ENCODE data around the gene SMYD3. TPM values are rescaled to one million over a fixed set of nuclear protein-coding genes. Genes with fewer than 3 reads are reported as not detected.

Gene SMYD3
- total RNA-seq, 1 donor from 2014 or later: 35.4 TPM

GRCh38 chr1:246526915-246527314, 19.8 kb upstream of the SMYD3 start:
- no peak overlapping the region for H3K27ac Mint-ChIP-seq (ENCODE audit: unreplicated experiment)
- peaks cover 11% of the 10 kb centered on the region for H3K36me3 Mint-ChIP-seq (ENCODE audit: unreplicated experiment)
- no peak for DNase-seq
- H3K27me3 Mint-ChIP-seq (ENCODE audit: unreplicated experiment): peaks cover 4% of the 10 kb centered on the region
- H3K4me1 Mint-ChIP-seq (ENCODE audit: low read depth, unreplicated experiment): no peaks in the 10 kb centered on the region
- no peak for TF ChIP-seq CTCF (IDR thresholded peaks at IDR 0.05; ENCODE audit: partially characterized antibody, unreplicated experiment)
- H3K4me3 Mint-ChIP-seq (ENCODE audit: unreplicated experiment): no peak overlapping the region
- H3K9me3 Mint-ChIP-seq (ENCODE audit: unreplicated experiment): peaks cover 12% of the 10 kb centered on the region

GRCh38 chr1:246526380-246526779, 19.3 kb upstream of the SMYD3 start:
- H3K36me3 Mint-ChIP-seq (ENCODE audit: unreplicated experiment): peaks cover 9% of the 10 kb centered on the region
- H3K4me1 Mint-ChIP-seq (ENCODE audit: low read depth, unreplicated experiment): no peaks in the 10 kb centered on the region
- DNase-seq: no peak
- peaks cover 14% of the 10 kb centered on the region for H3K9me3 Mint-ChIP-seq (ENCODE audit: unreplicated experiment)
- peaks cover 3% of the 10 kb centered on the region for H3K27me3 Mint-ChIP-seq (ENCODE audit: unreplicated experiment)
- H3K27ac Mint-ChIP-seq (ENCODE audit: unreplicated experiment): no peak overlapping the region
- no peak overlapping the region for H3K4me3 Mint-ChIP-seq (ENCODE audit: unreplicated experiment)
- TF ChIP-seq CTCF (IDR thresholded peaks at IDR 0.05; ENCODE audit: partially characterized antibody, unreplicated experiment): no peak

GRCh38 chr1:246519514-246519913, 12.4 kb upstream of the SMYD3 start:
- Mint-ChIP-seq H3K4me1 (ENCODE audit: low read depth, unreplicated experiment) (no peaks in the 10 kb centered on the region), H3K36me3 (ENCODE audit: unreplicated experiment) (peaks cover 2% of the 10 kb centered on the region), H3K27ac (ENCODE audit: unreplicated experiment) (no peak overlapping the region), H3K27me3 (ENCODE audit: unreplicated experiment) (peaks cover 9% of the 10 kb centered on the region), H3K9me3 (ENCODE audit: unreplicated experiment) (peaks cover 14% of the 10 kb centered on the region), H3K4me3 (ENCODE audit: unreplicated experiment) (no peak overlapping the region)
- no peak for TF ChIP-seq CTCF (IDR thresholded peaks at IDR 0.05; ENCODE audit: partially characterized antibody, unreplicated experiment)
- no peak for DNase-seq

- no peak for DNase-seq
- Mint-ChIP-seq H3K36me3 (ENCODE audit: unreplicated experiment) (peaks cover 6% of the 10 kb centered on the region), H3K4me3 (ENCODE audit: unreplicated experiment) (no peak overlapping the region), H3K4me1 (ENCODE audit: low read depth, unreplicated experiment) (no peaks in the 10 kb centered on the region), H3K9me3 (ENCODE audit: unreplicated experiment) (peaks cover 18% of the 10 kb centered on the region), H3K27me3 (ENCODE audit: unreplicated experiment) (peaks cover 12% of the 10 kb centered on the region), H3K27ac (ENCODE audit: unreplicated experiment) (no peak overlapping the region)
- TF ChIP-seq CTCF (IDR thresholded peaks at IDR 0.05; ENCODE audit: partially characterized antibody, unreplicated experiment): no peak
Measured at GRCh38 chr1:246518456-246519205, 11.6 kb upstream of the SMYD3 start.

GRCh38 chr1:246517391-246517790, 10.3 kb upstream of the SMYD3 start:
- TF ChIP-seq CTCF (IDR thresholded peaks at IDR 0.05; ENCODE audit: partially characterized antibody, unreplicated experiment): no peak
- Mint-ChIP-seq H3K9me3 (ENCODE audit: unreplicated experiment) (peaks cover 16% of the 10 kb centered on the region), H3K36me3 (ENCODE audit: unreplicated experiment) (peaks cover 6% of the 10 kb centered on the region), H3K4me1 (ENCODE audit: low read depth, unreplicated experiment) (no peaks in the 10 kb centered on the region), H3K27me3 (ENCODE audit: unreplicated experiment) (peaks cover 12% of the 10 kb centered on the region), H3K27ac (ENCODE audit: unreplicated experiment) (no peak overlapping the region), H3K4me3 (ENCODE audit: unreplicated experiment) (no peak overlapping the region)
- no peak for DNase-seq
